ENCODE results near the gene NEAT1. TPM values are rescaled to one million over a fixed set of nuclear protein-coding genes. Genes with fewer than 3 reads are reported as not detected.

The NEAT1 gene
- total and polyA plus RNA-seq, 8 donors = 106 to 1,441 (median 149) TPM

DNA sequence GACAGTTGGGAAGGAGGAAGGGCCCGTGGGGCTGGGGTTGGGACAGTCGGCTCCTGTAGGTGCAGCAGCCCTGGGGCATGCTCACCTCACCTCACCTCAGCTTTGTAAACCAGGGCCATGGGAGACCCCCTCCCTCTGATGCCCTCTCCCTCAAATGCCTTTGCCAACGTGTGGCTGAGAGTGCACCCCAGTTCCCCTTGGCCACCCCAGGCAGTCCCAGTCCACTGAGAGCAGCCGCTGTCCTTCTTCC, 4.2 kb upstream of the NEAT1 start:
- ATAC-seq (peak; percentile 0), DNase-seq (no peak)
- peak overlapping the region; percentile 99 to 100 for H3K27ac ChIP-seq
- intact Hi-C loops (cut with DNase I) = loop anchor here in 1 of 2 donors (5.0 kb wide), 1 partner anchor 89 kb away; no protein-coding TSS in a partner anchor
- no peaks in the 10 kb centered on the region for H3K9me3 ChIP-seq
- H3K4me3 ChIP-seq = peak overlapping the region in 1 of 2 donors; percentile 80
- peaks cover 0 to 7% of the 10 kb centered on the region in 2 donors for H3K36me3 ChIP-seq
- TF ChIP-seq, protein P1, sequence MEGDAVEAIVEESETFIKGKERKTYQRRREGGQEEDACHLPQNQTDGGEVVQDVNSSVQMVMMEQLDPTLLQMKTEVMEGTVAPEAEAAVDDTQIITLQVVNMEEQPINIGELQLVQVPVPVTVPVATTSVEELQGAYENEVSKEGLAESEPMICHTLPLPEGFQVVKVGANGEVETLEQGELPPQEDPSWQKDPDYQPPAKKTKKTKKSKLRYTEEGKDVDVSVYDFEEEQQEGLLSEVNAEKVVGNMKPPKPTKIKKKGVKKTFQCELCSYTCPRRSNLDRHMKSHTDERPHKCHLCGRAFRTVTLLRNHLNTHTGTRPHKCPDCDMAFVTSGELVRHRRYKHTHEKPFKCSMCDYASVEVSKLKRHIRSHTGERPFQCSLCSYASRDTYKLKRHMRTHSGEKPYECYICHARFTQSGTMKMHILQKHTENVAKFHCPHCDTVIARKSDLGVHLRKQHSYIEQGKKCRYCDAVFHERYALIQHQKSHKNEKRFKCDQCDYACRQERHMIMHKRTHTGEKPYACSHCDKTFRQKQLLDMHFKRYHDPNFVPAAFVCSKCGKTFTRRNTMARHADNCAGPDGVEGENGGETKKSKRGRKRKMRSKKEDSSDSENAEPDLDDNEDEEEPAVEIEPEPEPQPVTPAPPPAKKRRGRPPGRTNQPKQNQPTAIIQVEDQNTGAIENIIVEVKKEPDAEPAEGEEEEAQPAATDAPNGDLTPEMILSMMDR (IDR thresholded peaks at IDR 0.05) = no peak
- H3K27me3 ChIP-seq = no peaks in the 10 kb centered on the region
- peaks cover 49 to 63% of the 10 kb centered on the region in 2 donors for H3K4me1 ChIP-seq

GRCh38 chr11:65418681-65419459, 3.7 kb upstream of the NEAT1 start:
- Histone ChIP-seq H3K9me3 (no peaks in the 10 kb centered on the region), H3K27ac (peak overlapping the region; percentile 99 to 100), H3K4me3 (peak overlapping the region; percentile 13 to 80), H3K27me3 (no peaks in the 10 kb centered on the region), H3K36me3 (peaks cover 0 to 3% of the 10 kb centered on the region in 2 donors), H3K4me1 (peaks cover 49 to 63% of the 10 kb centered on the region in 2 donors)
- intact Hi-C loops (cut with DNase I) = loop anchor here in 1 of 2 donors (5.0 kb wide), 1 partner anchor 88 kb away; no protein-coding TSS in a partner anchor
- DNase-seq (peak; percentile 90 to 98 (median 97)), ATAC-seq (peak; percentile 31)
- TF ChIP-seq, protein P1 (IDR thresholded peaks at IDR 0.05) = no peak

GRCh38 chr11:65419460-65419771, 3.2 kb upstream of the NEAT1 start:
- Histone ChIP-seq H3K4me1 (peaks cover 49 to 63% of the 10 kb centered on the region in 2 donors), H3K27ac (peak overlapping the region; percentile 99 to 100), H3K9me3 (no peaks in the 10 kb centered on the region), H3K36me3 (peaks cover 0 to 6% of the 10 kb centered on the region in 2 donors), H3K4me3 (peak overlapping the region; percentile 13 to 80), H3K27me3 (no peaks in the 10 kb centered on the region)
- ATAC-seq = no peak
- DNase-seq = peak in 2 of 4 donors; percentile 38 to 73
- intact Hi-C loops (cut with DNase I) = loop anchor here in 1 of 2 donors (5.0 kb wide), 1 partner anchor 88 kb away; no protein-coding TSS in a partner anchor
- TF ChIP-seq, protein P1 (IDR thresholded peaks at IDR 0.05) = no peak

GRCh38 chr11:65419772-65420481, 2.7 kb upstream of the NEAT1 start:
- intact Hi-C loops (cut with DNase I) = loop anchor here (5.0 kb wide), 3 partner anchors 77 to 87 kb away; partner anchors contain the start of gene MALAT1 (in 1 of the 2)
- Histone ChIP-seq H3K4me1 (peaks cover 49 to 63% of the 10 kb centered on the region in 2 donors), H3K4me3 (peak overlapping the region in 1 of 2 donors; percentile 80), H3K36me3 (peaks cover 0 to 12% of the 10 kb centered on the region in 2 donors), H3K9me3 (no peaks in the 10 kb centered on the region), H3K27me3 (no peaks in the 10 kb centered on the region), H3K27ac (peak overlapping the region; percentile 99 to 100)
- ATAC-seq (peak; percentile 18), DNase-seq (peak; percentile 76 to 95 (median 93))
- TF ChIP-seq, protein P1 (IDR thresholded peaks at IDR 0.05) = no peak

DNA sequence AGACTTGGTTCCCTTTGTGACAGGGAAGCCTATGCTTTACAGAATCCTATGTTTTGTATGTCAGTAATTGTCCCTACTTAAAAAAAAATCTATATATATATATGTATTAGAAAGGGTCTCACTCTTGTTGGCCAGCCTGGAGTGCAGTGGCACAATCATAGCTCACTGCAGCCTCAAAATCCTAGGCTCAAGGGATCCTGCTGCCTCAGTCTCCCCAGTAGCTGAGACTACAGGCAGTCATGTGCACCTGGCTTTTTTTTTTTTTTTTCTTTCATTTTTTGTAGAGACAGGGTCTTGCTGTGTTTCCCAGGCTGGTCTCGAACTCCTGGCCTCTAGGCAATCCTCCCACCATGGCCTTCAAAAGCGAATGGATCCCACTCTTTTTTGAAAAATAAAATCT, 2.1 kb upstream of the NEAT1 start:
- no peaks in the 10 kb centered on the region for H3K9me3 ChIP-seq
- peak overlapping the region; percentile 99 to 100 for H3K27ac ChIP-seq
- DNase-seq (peak in 1 of 4 donors; percentile 23), ATAC-seq (no peak)
- TF ChIP-seq, protein P1 (IDR thresholded peaks at IDR 0.05) = no peak
- H3K4me1 ChIP-seq = peaks cover 49 to 62% of the 10 kb centered on the region in 2 donors
- no peaks in the 10 kb centered on the region for H3K27me3 ChIP-seq
- H3K36me3 ChIP-seq = peaks cover 0 to 16% of the 10 kb centered on the region in 2 donors
- H3K4me3 ChIP-seq = peak overlapping the region; percentile 76 to 80
- intact Hi-C loops (cut with DNase I) = loop anchor here (5.0 kb wide), 2 partner anchors 77 to 82 kb away; partner anchors contain the start of gene MALAT1 (in 1 of the 2)
